Heart left ventricle (tissue), 13 donors: Measurements from ENCODE around the gene SIAH3.

Experiments used
- CTCF ChIP-seq, 12 donors: fragments of 200-600 bp; sonication (generic) in 4 of 12; IDR thresholded peaks; one replicate each; pipeline versions ENCODE4 v1.5.0 to v1.8.0; 2018 to 2022; ENCODE audit warnings: antibody characterized with exemption in 12 of 12, mild to moderate bottlenecking in 5 of 12
- POLR2A ChIP-seq, 2 donors: fragments of 450-650 bp; IDR thresholded peaks; one replicate each; pipeline ENCODE4 v1.6.1; 2017; ENCODE audit warnings: antibody characterized with exemption in 2 of 2, mild to moderate bottlenecking in 2 of 2, moderate library complexity in 2 of 2
- donor health status: ischemic (EF 13 %, LVEDD 7.1; RV severe dilation, severe dysfunction).
- donor health status: DM: no; HTN: yes; CAD: no.
- donor health status: DM: no; HTN: no; CAD: no.
- donor health status: ischemic (EF 25% LVEDD 6.9; RV normal size, moderate dysfunction).
- donor health status: ischemic (EF 25% LVEDD 5.7; RV mildly dilated, moderate dysfunction).
- donor health status: ischemic (EF 35%, LVEDD 5.7; RV mildly dilated, moderate dysfunction).
- donor health status: nonischemic (EF 11% LVEDD 7.7; RV severe dilation, severe dysfunction).
- donor health status: DM: yes; HTN: yes; CAD: no.
- donor health status: PGD.
- donor health status: ischemic (EF 29% LVEDD 5.4; RV normal size, mild dysfunction).
- donor health status: nonischemic (EF 23%, LVEDD 6.1; RV moderate dilation, normal function).

- TF ChIP-seq CTCF (IDR thresholded peaks at IDR 0.05) (no peak), POLR2A (IDR thresholded peaks at IDR 0.05) (no peak)
Observed at GRCh38 chr13:45846681-45847080, 4.9 kb downstream of the SIAH3 start.
